GM12878 (cell line): ENCODE data around the gene NR3C1. TPM values are rescaled to one million over a fixed set of nuclear protein-coding genes. Genes with fewer than 3 reads are reported as not detected.

Experiments
- BMI1 ChIP-seq: fragments of 450-650 bp; IDR thresholded peaks from 2 replicates; pipeline ENCODE4 v1.6.1; 2016; ENCODE audit warnings: mild to moderate bottlenecking, moderate library complexity, borderline replicate concordance
- CREM ChIP-seq: IDR thresholded peaks from 2 replicates; pipeline ENCODE4 v1.6.1; 2014; ENCODE audit warnings: antibody characterized with exemption, low read depth
- ETV6 ChIP-seq, 2 experiments: fragments of 450-650 bp in 1 of 2; IDR thresholded peaks in 1 of 2; conservative IDR thresholded peaks in 1 of 2; 2 replicates each; pipeline ENCODE4 v1.6.1; 2014; ENCODE audit warnings: antibody characterized with exemption in 1 of 2, borderline replicate concordance in 1 of 2, low read depth in 1 of 2, mild to moderate bottlenecking in 1 of 2, moderate library complexity in 1 of 2
- KLF5 ChIP-seq: fragments of 450-650 bp; IDR thresholded peaks from 2 replicates; pipeline ENCODE4 v1.6.1; 2014; ENCODE audit warnings: mild to moderate bottlenecking; ENCODE audit not compliant: partially characterized antibody
- PAX8 ChIP-seq: fragments of 450-650 bp; IDR thresholded peaks from 2 replicates; pipeline ENCODE4 v1.6.1; 2017; ENCODE audit warnings: mild to moderate bottlenecking, moderate library complexity
- RB1 ChIP-seq: fragments of 450-650 bp; formaldehyde crosslinking; IDR thresholded peaks from 2 replicates; pipeline ENCODE4 v1.6.1; 2017; ENCODE audit warnings: mild to moderate bottlenecking, borderline replicate concordance
- RFX5 ChIP-seq: IDR thresholded peaks from 2 replicates; pipeline ENCODE4 v1.6.1; 2011; ENCODE audit warnings: low read depth, low read length, improper control_type of control experiment
- SMAD5 ChIP-seq: IDR thresholded peaks from 2 replicates; pipeline ENCODE4 v1.6.1; 2016; ENCODE audit warnings: antibody characterized with exemption, low read depth
- SREBF2 ChIP-seq: IDR thresholded peaks from 2 replicates; pipeline ENCODE4 v1.6.1; 2012; ENCODE audit warnings: mild to moderate bottlenecking, low read length
- TAF1 ChIP-seq: IDR thresholded peaks from 2 replicates; pipeline ENCODE4 v1.6.1; 2011; ENCODE audit warnings: mild to moderate bottlenecking, low read depth, low read length, borderline replicate concordance
- polyA plus RNA-seq, 11 experiments: library from polyadenylated mRNA; depleted of rRNA in 4 of 11; unstranded in 6 of 11; stranded (reverse) in 5 of 11; fragments of >200 nt; fragmentation: Nextera tagmentation in 4 of 11; fragmentation: Illumina TruSeq in 1 of 11; extraction: Ambion mirVana in 4 of 11; extraction: Trizol in 1 of 11; gene quantifications; 1 replicate in 1 of 11; 2 replicates in 10 of 11; pipeline versions ENCODE4 v1.2.1 to v1.2.3, GENCODE V29; 2011 to 2016; ENCODE audit warnings: inconsistent platforms in 2 of 11, missing spikeins in 2 of 11, low read depth in 1 of 11
- total RNA-seq, 4 experiments: library from RNA; depleted of rRNA in 3 of 4; stranded (reverse); fragments of >200 nt in 3 of 4; fragmentation: Illumina TruSeq in 1 of 4; extraction: Trizol in 1 of 4; gene quantifications; 2 replicates each; pipeline versions ENCODE4 v1.2.1 to v1.2.3, GENCODE V29; 2013 to 2021
- TF ChIP-seq, protein P1 (sequence below): IDR thresholded peaks from 2 replicates; pipeline ENCODE4 v1.6.1; 2012; ENCODE audit warnings: mild to moderate bottlenecking, low read depth, low read length
- TF ChIP-seq, protein P2 (sequence below): fragments of 450-650 bp; IDR thresholded peaks from 2 replicates; pipeline ENCODE4 v1.6.1; 2017; ENCODE audit warnings: mild to moderate bottlenecking, moderate library complexity
- TF ChIP-seq, protein P3 (sequence below): fragments of 450-650 bp; IDR thresholded peaks from 2 replicates; pipeline ENCODE4 v1.6.1; 2018; ENCODE audit warnings: borderline replicate concordance, mild to moderate bottlenecking; ENCODE audit not compliant: partially characterized antibody
- TF ChIP-seq, protein P4 (sequence below): fragments of 450-650 bp; IDR thresholded peaks from 2 replicates; pipeline ENCODE4 v1.6.1; 2016; ENCODE audit warnings: mild to moderate bottlenecking
- TF ChIP-seq, protein P5 (sequence below): IDR thresholded peaks from 2 replicates; pipeline ENCODE4 v1.6.1; 2012; ENCODE audit warnings: low read depth, low read length, improper control_type of control experiment

NR3C1 gene
- total and polyA plus RNA-seq, 10 of the 15 experiments (the other 5 are each of a cell fraction or from before 2014, with no cell fraction given) = 49.7 to 141 (median 109) TPM

DNA sequence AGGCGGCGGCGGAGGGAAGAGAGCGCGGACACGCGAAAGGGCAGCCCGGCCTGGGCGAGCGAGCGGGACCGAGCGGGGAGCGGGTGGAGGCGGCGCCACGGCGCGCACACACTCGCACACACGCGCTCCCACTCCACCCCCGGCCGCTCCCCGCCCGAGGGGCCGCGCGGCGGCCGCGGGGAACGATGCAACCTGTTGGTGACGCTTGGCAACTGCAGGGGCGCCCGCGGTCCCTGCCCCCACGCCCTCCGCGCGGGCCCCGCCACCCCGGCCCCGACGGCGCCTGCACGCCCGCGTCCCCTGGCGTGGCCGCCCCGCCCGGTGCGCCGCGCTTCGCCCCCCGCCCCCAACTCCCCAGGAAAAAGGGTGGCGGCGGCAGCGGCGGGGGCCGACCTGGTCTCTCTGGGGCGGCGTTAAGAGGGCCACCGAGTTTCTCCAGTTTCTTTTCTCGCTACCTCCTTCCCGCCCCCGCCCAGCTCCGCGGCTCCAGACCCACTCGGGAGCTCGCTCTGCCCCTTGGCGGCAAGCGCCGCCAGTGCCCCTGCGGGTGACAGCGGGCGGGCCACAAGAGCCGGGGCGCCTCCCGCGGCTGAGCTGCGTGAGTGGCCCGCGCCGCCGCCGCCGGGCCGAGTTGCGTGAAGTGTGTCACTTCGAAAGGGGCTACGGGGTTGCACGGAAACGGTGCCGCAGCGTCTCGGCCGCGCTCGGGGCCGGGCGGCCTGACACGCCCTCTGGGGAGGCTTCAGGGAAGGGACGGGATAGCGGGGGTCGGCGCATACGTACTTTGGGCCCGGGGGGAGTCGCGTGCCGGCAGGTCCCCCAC lies at the start of gene NR3C1 (continued):
- TF ChIP-seq, protein P1, sequence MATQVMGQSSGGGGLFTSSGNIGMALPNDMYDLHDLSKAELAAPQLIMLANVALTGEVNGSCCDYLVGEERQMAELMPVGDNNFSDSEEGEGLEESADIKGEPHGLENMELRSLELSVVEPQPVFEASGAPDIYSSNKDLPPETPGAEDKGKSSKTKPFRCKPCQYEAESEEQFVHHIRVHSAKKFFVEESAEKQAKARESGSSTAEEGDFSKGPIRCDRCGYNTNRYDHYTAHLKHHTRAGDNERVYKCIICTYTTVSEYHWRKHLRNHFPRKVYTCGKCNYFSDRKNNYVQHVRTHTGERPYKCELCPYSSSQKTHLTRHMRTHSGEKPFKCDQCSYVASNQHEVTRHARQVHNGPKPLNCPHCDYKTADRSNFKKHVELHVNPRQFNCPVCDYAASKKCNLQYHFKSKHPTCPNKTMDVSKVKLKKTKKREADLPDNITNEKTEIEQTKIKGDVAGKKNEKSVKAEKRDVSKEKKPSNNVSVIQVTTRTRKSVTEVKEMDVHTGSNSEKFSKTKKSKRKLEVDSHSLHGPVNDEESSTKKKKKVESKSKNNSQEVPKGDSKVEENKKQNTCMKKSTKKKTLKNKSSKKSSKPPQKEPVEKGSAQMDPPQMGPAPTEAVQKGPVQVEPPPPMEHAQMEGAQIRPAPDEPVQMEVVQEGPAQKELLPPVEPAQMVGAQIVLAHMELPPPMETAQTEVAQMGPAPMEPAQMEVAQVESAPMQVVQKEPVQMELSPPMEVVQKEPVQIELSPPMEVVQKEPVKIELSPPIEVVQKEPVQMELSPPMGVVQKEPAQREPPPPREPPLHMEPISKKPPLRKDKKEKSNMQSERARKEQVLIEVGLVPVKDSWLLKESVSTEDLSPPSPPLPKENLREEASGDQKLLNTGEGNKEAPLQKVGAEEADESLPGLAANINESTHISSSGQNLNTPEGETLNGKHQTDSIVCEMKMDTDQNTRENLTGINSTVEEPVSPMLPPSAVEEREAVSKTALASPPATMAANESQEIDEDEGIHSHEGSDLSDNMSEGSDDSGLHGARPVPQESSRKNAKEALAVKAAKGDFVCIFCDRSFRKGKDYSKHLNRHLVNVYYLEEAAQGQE = no peak
- TF ChIP-seq, protein P2, sequence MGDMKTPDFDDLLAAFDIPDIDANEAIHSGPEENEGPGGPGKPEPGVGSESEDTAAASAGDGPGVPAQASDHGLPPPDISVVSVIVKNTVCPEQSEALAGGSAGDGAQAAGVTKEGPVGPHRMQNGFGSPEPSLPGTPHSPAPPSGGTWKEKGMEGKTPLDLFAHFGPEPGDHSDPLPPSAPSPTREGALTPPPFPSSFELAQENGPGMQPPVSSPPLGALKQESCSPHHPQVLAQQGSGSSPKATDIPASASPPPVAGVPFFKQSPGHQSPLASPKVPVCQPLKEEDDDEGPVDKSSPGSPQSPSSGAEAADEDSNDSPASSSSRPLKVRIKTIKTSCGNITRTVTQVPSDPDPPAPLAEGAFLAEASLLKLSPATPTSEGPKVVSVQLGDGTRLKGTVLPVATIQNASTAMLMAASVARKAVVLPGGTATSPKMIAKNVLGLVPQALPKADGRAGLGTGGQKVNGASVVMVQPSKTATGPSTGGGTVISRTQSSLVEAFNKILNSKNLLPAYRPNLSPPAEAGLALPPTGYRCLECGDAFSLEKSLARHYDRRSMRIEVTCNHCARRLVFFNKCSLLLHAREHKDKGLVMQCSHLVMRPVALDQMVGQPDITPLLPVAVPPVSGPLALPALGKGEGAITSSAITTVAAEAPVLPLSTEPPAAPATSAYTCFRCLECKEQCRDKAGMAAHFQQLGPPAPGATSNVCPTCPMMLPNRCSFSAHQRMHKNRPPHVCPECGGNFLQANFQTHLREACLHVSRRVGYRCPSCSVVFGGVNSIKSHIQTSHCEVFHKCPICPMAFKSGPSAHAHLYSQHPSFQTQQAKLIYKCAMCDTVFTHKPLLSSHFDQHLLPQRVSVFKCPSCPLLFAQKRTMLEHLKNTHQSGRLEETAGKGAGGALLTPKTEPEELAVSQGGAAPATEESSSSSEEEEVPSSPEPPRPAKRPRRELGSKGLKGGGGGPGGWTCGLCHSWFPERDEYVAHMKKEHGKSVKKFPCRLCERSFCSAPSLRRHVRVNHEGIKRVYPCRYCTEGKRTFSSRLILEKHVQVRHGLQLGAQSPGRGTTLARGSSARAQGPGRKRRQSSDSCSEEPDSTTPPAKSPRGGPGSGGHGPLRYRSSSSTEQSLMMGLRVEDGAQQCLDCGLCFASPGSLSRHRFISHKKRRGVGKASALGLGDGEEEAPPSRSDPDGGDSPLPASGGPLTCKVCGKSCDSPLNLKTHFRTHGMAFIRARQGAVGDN = peak; percentile 50
- TF ChIP-seq, protein P3, sequence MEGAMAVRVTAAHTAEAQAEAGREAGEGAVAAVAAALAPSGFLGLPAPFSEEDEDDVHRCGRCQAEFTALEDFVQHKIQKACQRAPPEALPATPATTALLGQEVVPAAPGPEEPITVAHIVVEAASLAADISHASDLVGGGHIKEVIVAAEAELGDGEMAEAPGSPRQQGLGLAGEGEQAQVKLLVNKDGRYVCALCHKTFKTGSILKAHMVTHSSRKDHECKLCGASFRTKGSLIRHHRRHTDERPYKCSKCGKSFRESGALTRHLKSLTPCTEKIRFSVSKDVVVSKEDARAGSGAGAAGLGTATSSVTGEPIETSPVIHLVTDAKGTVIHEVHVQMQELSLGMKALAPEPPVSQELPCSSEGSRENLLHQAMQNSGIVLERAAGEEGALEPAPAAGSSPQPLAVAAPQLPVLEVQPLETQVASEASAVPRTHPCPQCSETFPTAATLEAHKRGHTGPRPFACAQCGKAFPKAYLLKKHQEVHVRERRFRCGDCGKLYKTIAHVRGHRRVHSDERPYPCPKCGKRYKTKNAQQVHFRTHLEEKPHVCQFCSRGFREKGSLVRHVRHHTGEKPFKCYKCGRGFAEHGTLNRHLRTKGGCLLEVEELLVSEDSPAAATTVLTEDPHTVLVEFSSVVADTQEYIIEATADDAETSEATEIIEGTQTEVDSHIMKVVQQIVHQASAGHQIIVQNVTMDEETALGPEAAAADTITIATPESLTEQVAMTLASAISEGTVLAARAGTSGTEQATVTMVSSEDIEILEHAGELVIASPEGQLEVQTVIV = no peak
- TF ChIP-seq TAF1 (peak; percentile 29), ETV6 (conservative IDR thresholded peaks at IDR 0.05 in 1 of 2, IDR thresholded peaks at IDR 0.05 in 1 of 2; ENCODE audit: borderline replicate concordance in 1 of 2, low read depth in 1 of 2) (peak in 1 of 2 experiments; percentile 53; a peak in 2 of 4 replicates), BMI1 (no peak), RB1 (peak; percentile 83; the same call in 1 of the 2 replicates), CREM (peak; percentile 21; the same call in 1 of the 2 replicates), PAX8 (no peak), RFX5 (no peak), KLF5 (peak; percentile 79), SMAD5 (no peak; the same call in 1 of the 2 replicates), SREBF2 (no peak)
- TF ChIP-seq, protein P4, sequence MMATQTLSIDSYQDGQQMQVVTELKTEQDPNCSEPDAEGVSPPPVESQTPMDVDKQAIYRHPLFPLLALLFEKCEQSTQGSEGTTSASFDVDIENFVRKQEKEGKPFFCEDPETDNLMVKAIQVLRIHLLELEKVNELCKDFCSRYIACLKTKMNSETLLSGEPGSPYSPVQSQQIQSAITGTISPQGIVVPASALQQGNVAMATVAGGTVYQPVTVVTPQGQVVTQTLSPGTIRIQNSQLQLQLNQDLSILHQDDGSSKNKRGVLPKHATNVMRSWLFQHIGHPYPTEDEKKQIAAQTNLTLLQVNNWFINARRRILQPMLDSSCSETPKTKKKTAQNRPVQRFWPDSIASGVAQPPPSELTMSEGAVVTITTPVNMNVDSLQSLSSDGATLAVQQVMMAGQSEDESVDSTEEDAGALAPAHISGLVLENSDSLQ = peak; percentile 17; the same call in 1 of the 2 replicates
- TF ChIP-seq, protein P5, sequence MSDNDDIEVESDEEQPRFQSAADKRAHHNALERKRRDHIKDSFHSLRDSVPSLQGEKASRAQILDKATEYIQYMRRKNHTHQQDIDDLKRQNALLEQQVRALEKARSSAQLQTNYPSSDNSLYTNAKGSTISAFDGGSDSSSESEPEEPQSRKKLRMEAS = peak; percentile 44
